Mesenchymal stem cell (in vitro differentiated cells and primary cell): ENCODE measurements around the gene AK5.

ENCODE experiments used
- DNase-seq: peaks from one replicate; pipeline ENCODE4 v3.0.0-alpha.2; 2013
- H2AFZ ChIP-seq: one replicate; pipeline ENCODE4 v1.6.1; 2013; ENCODE audit warnings: low read depth, mild to moderate bottlenecking, control low read depth, inconsistent platforms, low read length, moderate library complexity
- H2AK5ac ChIP-seq: 2 replicates; pipeline ENCODE4 v1.6.1; 2013; ENCODE audit warnings: low read length, moderate library complexity, mild to moderate bottlenecking, inconsistent platforms; ENCODE audit not compliant: severe bottlenecking
- H2BK120ac ChIP-seq: one replicate; pipeline ENCODE4 v1.6.1; 2013; ENCODE audit warnings: low read depth, mild to moderate bottlenecking, inconsistent platforms, low read length, moderate library complexity
- H2BK12ac ChIP-seq, 2 experiments: one replicate each; pipeline ENCODE4 v1.6.1; 2013; ENCODE audit warnings: inconsistent platforms in 2 of 2, low read length in 2 of 2, mild to moderate bottlenecking in 2 of 2, moderate library complexity in 2 of 2, control low read depth in 1 of 2
- H2BK15ac ChIP-seq: one replicate; pipeline ENCODE4 v1.6.1; 2013; ENCODE audit warnings: mild to moderate bottlenecking, low read depth, inconsistent platforms; ENCODE audit not compliant: poor library complexity, severe bottlenecking
- H2BK5ac ChIP-seq: 2 replicates; pipeline ENCODE4 v1.6.1; 2013; ENCODE audit warnings: low read depth, mild to moderate bottlenecking, low read length, control low read depth, inconsistent platforms; ENCODE audit not compliant: poor library complexity, severe bottlenecking
- H3K14ac ChIP-seq, 2 experiments: one replicate each; pipeline ENCODE4 v1.6.1; 2013; ENCODE audit warnings: inconsistent platforms in 2 of 2, low read length in 2 of 2, control low read depth in 1 of 2, mild to moderate bottlenecking in 1 of 2, moderate library complexity in 1 of 2
- H3K18ac ChIP-seq, 2 experiments: one replicate each; pipeline ENCODE4 v1.6.1; 2013; ENCODE audit warnings: inconsistent platforms in 2 of 2, low read length in 2 of 2, control low read depth in 1 of 2, low read depth in 1 of 2, mild to moderate bottlenecking in 1 of 2
- H3K23ac ChIP-seq, 2 experiments: one replicate each; pipeline ENCODE4 v1.6.1; 2013; ENCODE audit warnings: inconsistent platforms in 2 of 2, low read length in 2 of 2, mild to moderate bottlenecking in 2 of 2, moderate library complexity in 2 of 2, control low read depth in 1 of 2
- H3K27ac ChIP-seq: 2 replicates; pipeline ENCODE4 v1.5.1; 2013; ENCODE audit warnings: mild to moderate bottlenecking, moderate library complexity, low read length, control low read depth, inconsistent platforms; ENCODE audit not compliant: poor library complexity, severe bottlenecking
- H3K27me3 ChIP-seq, 2 experiments: 2 replicates each; pipeline versions ENCODE4 v1.6.1 to v1.7.0; 2013; ENCODE audit warnings: low read length in 2 of 2, mild to moderate bottlenecking in 2 of 2, moderate library complexity in 2 of 2, control low read depth in 1 of 2, inconsistent platforms in 1 of 2; ENCODE audit not compliant: control insufficient read depth in 1 of 2, insufficient read depth in 1 of 2
- H3K36me3 ChIP-seq, 2 experiments: 2 replicates each; pipeline versions ENCODE4 v1.6.1 to v1.7.0; 2013; ENCODE audit warnings: low read length in 2 of 2, control low read depth in 1 of 2, inconsistent platforms in 1 of 2, low read depth in 1 of 2, mild to moderate bottlenecking in 1 of 2; ENCODE audit not compliant: insufficient read depth in 2 of 2, control insufficient read depth in 1 of 2
- H3K4ac ChIP-seq, 2 experiments: one replicate each; pipeline ENCODE4 v1.6.1; 2013; ENCODE audit warnings: inconsistent platforms in 2 of 2, low read length in 2 of 2, mild to moderate bottlenecking in 2 of 2, moderate library complexity in 2 of 2, control low read depth in 1 of 2, low read depth in 1 of 2
- H3K4me1 ChIP-seq: 2 replicates; pipeline ENCODE4 v1.6.1; 2013; ENCODE audit warnings: low read depth, low read length, control low read depth; ENCODE audit not compliant: control insufficient read depth, insufficient read depth
- H3K4me2 ChIP-seq: 2 replicates; pipeline ENCODE4 v1.6.1; 2013; ENCODE audit warnings: low read length, mild to moderate bottlenecking, inconsistent platforms; ENCODE audit not compliant: poor library complexity, severe bottlenecking
- H3K4me3 ChIP-seq, 2 experiments: 2 replicates each; pipeline versions ENCODE4 v1.5.1 to v1.7.0; 2013; ENCODE audit warnings: low read length in 2 of 2, mild to moderate bottlenecking in 2 of 2, control low read depth in 1 of 2, low read depth in 1 of 2; ENCODE audit not compliant: insufficient read depth in 1 of 2
- H3K79me1 ChIP-seq: replicated peaks from 2 replicates; pipeline ENCODE4 v1.6.1; 2013; ENCODE audit warnings: mild to moderate bottlenecking, control low read depth, low read length, inconsistent platforms; ENCODE audit not compliant: poor library complexity, severe bottlenecking
- H3K9ac ChIP-seq: 2 replicates; pipeline ENCODE4 v1.7.0; 2013; ENCODE audit warnings: mild to moderate bottlenecking, low read length, moderate library complexity
- H3K9me3 ChIP-seq: 2 replicates; pipeline ENCODE4 v1.7.0; 2013; ENCODE audit warnings: mild to moderate bottlenecking, low read length; ENCODE audit not compliant: control insufficient read depth
- H4K8ac ChIP-seq: one replicate; pipeline ENCODE4 v1.6.1; 2013; ENCODE audit warnings: inconsistent platforms, mild to moderate bottlenecking, low read length, moderate library complexity
- H4K91ac ChIP-seq: one replicate; pipeline ENCODE4 v1.6.1; 2013; ENCODE audit warnings: mild to moderate bottlenecking, low read length, inconsistent platforms
- WGBS: methylation state at CpG from one replicate; pipeline ENCODE4 v1.1.7; 2013; ENCODE audit warnings: mixed read lengths; 5-methylcytosine and 5-hydroxymethylcytosine counted together

Gene AK5

GRCh38 chr1:77465922-77466321, 184.1 kb downstream of the AK5 start:
- no peak overlapping the region for H3K23ac ChIP-seq
- H3K18ac ChIP-seq: no peak overlapping the region
- no peak overlapping the region for H3K4me2 ChIP-seq
- H3K79me1 ChIP-seq: no peaks in the 10 kb centered on the region
- no peak overlapping the region for H3K4ac ChIP-seq
- no peak overlapping the region for H3K4me3 ChIP-seq
- H4K91ac ChIP-seq: no peak overlapping the region
- H3K14ac ChIP-seq: no peak overlapping the region
- no peak for DNase-seq
- no peak overlapping the region for H3K27ac ChIP-seq
- no peaks in the 10 kb centered on the region for H3K36me3 ChIP-seq
- no peaks in the 10 kb centered on the region for H3K27me3 ChIP-seq
- no peak overlapping the region for H4K8ac ChIP-seq
- 94% methylated on average over 5 of the region's 5 CpGs for WGBS
- H2AK5ac ChIP-seq: no peak overlapping the region
- no peak overlapping the region for H2BK15ac ChIP-seq
- H2BK5ac ChIP-seq: no peak overlapping the region
- no peaks in the 10 kb centered on the region for H3K9me3 ChIP-seq
- no peak overlapping the region for H2BK120ac ChIP-seq
- no peak overlapping the region for H3K9ac ChIP-seq
- peaks cover 3% of the 10 kb centered on the region for H3K4me1 ChIP-seq
- H2AFZ ChIP-seq: no peak overlapping the region
- H2BK12ac ChIP-seq: no peak overlapping the region

GRCh38 chr1:77467021-77467595, 185.3 kb downstream of the AK5 start:
- no peak overlapping the region for H2BK15ac ChIP-seq
- no peak overlapping the region for H2BK5ac ChIP-seq
- peaks cover 3% of the 10 kb centered on the region for H3K4me1 ChIP-seq
- no peak overlapping the region for H4K8ac ChIP-seq
- no peaks in the 10 kb centered on the region for H3K9me3 ChIP-seq
- no peak overlapping the region for H3K18ac ChIP-seq
- no peak overlapping the region for H3K27ac ChIP-seq
- H2AK5ac ChIP-seq: no peak overlapping the region
- no peaks in the 10 kb centered on the region for H3K36me3 ChIP-seq
- H2BK12ac ChIP-seq: peak overlapping the region in 1 of 2 experiments; percentile 7
- H3K9ac ChIP-seq: no peak overlapping the region
- WGBS: no CpG with 5 or more reads among the region's 2 CpGs
- no peak overlapping the region for H3K23ac ChIP-seq
- H3K4me2 ChIP-seq: no peak overlapping the region
- H3K14ac ChIP-seq: no peak overlapping the region
- H4K91ac ChIP-seq: no peak overlapping the region
- peaks cover under 1% of the 10 kb centered on the region for H3K79me1 ChIP-seq
- H2AFZ ChIP-seq: no peak overlapping the region
- H3K4ac ChIP-seq: no peak overlapping the region
- no peaks in the 10 kb centered on the region for H3K27me3 ChIP-seq
- H3K4me3 ChIP-seq: no peak overlapping the region
- peak overlapping the region; percentile 36 for H2BK120ac ChIP-seq
- DNase-seq: no peak

GRCh38 chr1:77467741-77468140, 185.9 kb downstream of the AK5 start:
- H3K4ac ChIP-seq: no peak overlapping the region
- H2BK5ac ChIP-seq: no peak overlapping the region
- 7% methylated on average over 1 of the region's 2 CpGs for WGBS
- H3K18ac ChIP-seq: no peak overlapping the region
- H3K4me3 ChIP-seq: no peak overlapping the region
- H2AFZ ChIP-seq: no peak overlapping the region
- no peaks in the 10 kb centered on the region for H3K9me3 ChIP-seq
- H3K4me2 ChIP-seq: no peak overlapping the region
- H2BK120ac ChIP-seq: no peak overlapping the region
- peak overlapping the region in 1 of 2 experiments; percentile 59 for H2BK12ac ChIP-seq
- H2AK5ac ChIP-seq: no peak overlapping the region
- H3K27ac ChIP-seq: no peak overlapping the region
- H3K14ac ChIP-seq: no peak overlapping the region
- peaks cover 4% of the 10 kb centered on the region for H3K79me1 ChIP-seq
- H3K27me3 ChIP-seq: no peaks in the 10 kb centered on the region
- H3K23ac ChIP-seq: no peak overlapping the region
- no peak overlapping the region for H4K8ac ChIP-seq
- H3K9ac ChIP-seq: no peak overlapping the region
- DNase-seq: peak; percentile 61
- H4K91ac ChIP-seq: no peak overlapping the region
- peaks cover 3% of the 10 kb centered on the region for H3K4me1 ChIP-seq
- H3K36me3 ChIP-seq: no peaks in the 10 kb centered on the region
- no peak overlapping the region for H2BK15ac ChIP-seq

- peak overlapping the region in 1 of 2 experiments; percentile 81 for H3K23ac ChIP-seq
- H3K4me1 ChIP-seq: peaks cover 3% of the 10 kb centered on the region
- WGBS: 78% methylated on average over 3 of the region's 4 CpGs
- H3K9me3 ChIP-seq: no peaks in the 10 kb centered on the region
- H2BK120ac ChIP-seq: peak overlapping the region; percentile 61
- H3K4me2 ChIP-seq: no peak overlapping the region
- H2AK5ac ChIP-seq: no peak overlapping the region
- no peaks in the 10 kb centered on the region for H3K36me3 ChIP-seq
- no peaks in the 10 kb centered on the region for H3K27me3 ChIP-seq
- peak overlapping the region; percentile 22 for H4K91ac ChIP-seq
- H2BK5ac ChIP-seq: no peak overlapping the region
- no peak overlapping the region for H3K14ac ChIP-seq
- H3K9ac ChIP-seq: no peak overlapping the region
- peak overlapping the region; percentile 43 to 96 for H2BK12ac ChIP-seq
- H3K18ac ChIP-seq: peak overlapping the region; percentile 57 to 98
- peaks cover 5% of the 10 kb centered on the region for H3K79me1 ChIP-seq
- H3K4me3 ChIP-seq: no peak overlapping the region
- H2BK15ac ChIP-seq: no peak overlapping the region
- no peak overlapping the region for H3K27ac ChIP-seq
- peak; percentile 41 for DNase-seq
- H3K4ac ChIP-seq: peak overlapping the region in 1 of 2 experiments; percentile 93
- H2AFZ ChIP-seq: no peak overlapping the region
- peak overlapping the region; percentile 45 for H4K8ac ChIP-seq
Observed at GRCh38 chr1:77468257-77468948, 186.6 kb downstream of the AK5 start.
